SK-MEL-5 (cell line): ENCODE results near the gene HSD11B2. TPM values are rescaled to one million over a fixed set of nuclear protein-coding genes. Genes with fewer than 3 reads are reported as not detected.
A peak's percentile ranks its signal among the peaks of the same experiment; 100 is the strongest.

Source experiments
- DNase-seq: peaks from one replicate; pipeline ENCODE4 v3.0.0-alpha.2; 2016; ENCODE audit warnings: low read depth, low spot score
- in situ Hi-C: cut with HindIII; loops from 2 replicates; pipeline ENCODE4 v1.10.0; 2016; ENCODE audit warnings: low sequenced_read_pairs, high pct_unique_total_duplicates, low pct_unique_long_range_greater_than_20kb
- polyA plus RNA-seq, 2 experiments: library from polyadenylated mRNA; depleted of rRNA; stranded (reverse); fragments of >200 nt; gene quantifications; 2 replicates each; pipeline ENCODE4 v1.2.3, GENCODE V29; 2015
- total RNA-seq: library from RNA; depleted of rRNA; stranded (reverse); fragments of >200 nt; shearing (Covaris generic); gene quantifications from 2 replicates; pipeline ENCODE4 v1.2.3, GENCODE V29; 2014; rRNA removed

The HSD11B2 gene
- total RNA-seq: 0.32 TPM in 1 of 2 replicates, not detected in the other
- 0.36 and 0.79 TPM in 2 replicates for polyA plus RNA-seq (2015; cell fraction: cytosol; rRNA removed)
- 0.16 and 1.6 TPM in 2 replicates for polyA plus RNA-seq (2015; cell fraction: nucleus; rRNA removed)

DNA sequence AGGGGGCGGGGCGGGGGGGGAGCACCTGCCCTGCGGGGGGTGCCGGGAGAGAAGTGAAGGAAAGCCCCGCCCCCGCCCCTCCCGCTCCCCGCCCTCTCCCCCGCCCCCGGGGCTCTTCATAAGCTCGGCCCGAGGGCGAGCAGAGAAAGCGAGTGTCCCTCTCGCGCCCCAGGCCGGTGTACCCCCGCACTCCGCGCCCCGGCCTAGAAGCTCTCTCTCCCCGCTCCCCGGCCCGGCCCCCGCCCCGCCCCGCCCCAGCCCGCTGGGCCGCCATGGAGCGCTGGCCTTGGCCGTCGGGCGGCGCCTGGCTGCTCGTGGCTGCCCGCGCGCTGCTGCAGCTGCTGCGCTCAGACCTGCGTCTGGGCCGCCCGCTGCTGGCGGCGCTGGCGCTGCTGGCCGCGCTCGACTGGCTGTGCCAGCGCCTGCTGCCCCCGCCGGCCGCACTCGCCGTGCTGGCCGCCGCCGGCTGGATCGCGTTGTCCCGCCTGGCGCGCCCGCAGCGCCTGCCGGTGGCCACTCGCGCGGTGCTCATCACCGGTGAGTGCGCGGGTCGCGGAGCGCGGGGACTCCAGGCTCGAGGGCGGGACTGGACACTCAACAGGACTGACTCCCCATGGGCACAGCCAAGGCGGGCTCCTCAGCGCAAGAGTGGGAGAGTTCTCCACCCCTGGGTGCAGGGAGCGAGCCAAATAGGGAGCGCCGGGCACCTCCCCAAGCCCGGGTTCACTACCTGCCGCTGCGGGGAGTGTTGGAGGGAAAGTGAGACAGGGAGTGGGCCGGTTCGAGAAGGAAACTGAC is at the start of gene HSD11B2:
Gene HSD11B2, plus strand, starts transcription at position 145 of the 798 bp plus-strand sequence. Its CDS starts 128 bp downstream, at position 273.
- in situ Hi-C loops: no loop called here
- DNase-seq: peak; percentile 34

DNA sequence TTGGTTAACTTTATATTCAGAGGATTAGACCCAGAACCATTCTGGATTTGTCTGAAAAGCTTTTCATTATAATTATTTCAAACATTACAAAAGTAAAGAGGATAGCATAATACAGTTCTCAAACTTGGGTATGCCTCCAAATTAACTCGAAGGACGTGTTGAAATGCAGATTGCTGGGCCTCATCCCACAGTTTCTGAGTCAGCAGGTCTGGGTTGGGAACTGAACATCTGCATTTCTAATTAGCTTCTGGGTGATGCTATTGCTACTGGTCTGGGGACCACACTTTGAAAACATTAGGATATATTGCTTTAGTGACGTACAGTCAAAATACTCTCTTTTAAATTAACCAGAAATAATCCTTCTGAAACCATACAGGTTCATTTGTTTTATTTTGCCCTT is 47.6 kb upstream of the HSD11B2 start:
- DNase-seq: no peak
- in situ Hi-C loops: no loop called here

DNA sequence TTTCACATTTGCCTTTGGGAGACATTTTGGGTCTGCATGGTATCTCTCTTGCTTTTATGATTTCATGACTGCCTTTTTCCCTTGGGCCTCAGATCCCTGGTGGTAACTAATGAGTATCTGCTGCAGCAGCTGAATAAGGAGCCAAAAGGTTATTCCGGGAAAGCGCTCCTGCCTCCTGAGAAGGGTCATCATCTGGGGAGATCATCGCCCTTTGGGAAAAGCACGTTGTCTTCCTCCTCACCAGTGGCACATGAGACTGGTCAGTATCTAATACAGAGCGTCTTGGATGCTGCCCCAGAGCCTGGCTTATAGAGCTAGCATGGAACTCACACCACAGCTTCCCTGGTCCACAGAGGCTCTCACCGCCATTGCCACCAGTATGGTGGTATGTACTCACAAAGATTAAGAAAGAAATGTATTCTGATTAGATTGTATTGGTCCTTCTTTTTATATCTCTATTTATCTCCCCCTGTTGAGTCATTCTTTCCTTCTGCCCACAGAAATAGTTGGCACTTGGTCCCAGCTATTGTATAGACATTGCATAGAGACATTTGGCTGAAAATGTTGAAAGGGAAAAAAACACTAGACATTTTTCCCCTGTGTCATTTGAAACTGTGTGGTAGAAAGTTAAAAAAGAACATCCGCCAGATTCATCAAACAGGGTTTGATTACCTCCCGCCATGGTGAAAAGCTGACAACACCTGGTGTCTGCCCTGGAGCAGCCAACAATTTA is 46.0 kb upstream of the HSD11B2 start:
- no peak for DNase-seq
- in situ Hi-C loops: no loop called here

DNA sequence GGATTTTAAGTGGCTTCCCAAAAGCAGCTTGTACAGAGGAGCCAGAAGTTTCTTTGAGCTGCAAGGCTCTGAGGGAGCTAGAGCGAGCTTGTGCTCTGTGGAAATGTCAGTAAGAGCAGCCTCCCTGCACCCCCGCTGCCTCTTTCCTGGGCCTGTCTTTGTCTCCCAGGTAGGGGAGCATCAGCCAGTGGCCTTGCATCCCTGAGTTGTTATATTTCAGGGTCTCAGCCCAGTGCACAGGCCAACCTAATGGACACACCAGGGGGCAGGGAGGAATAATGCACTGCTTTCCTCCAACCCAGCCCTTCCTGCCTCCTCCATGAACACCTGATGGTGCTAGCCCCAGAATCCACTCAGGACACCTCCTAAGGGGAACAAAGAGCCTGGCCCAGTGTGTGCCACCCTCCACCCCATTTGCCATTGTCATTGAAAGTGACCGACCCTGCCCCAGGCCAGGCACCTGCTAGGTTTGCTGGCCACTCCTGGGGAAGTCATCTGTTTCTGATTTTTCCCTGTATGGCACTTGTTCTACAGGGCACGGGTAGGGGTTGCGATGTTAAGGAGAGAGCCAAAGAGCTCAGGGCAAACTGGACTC is 44.0 kb upstream of the HSD11B2 start:
- no peak for DNase-seq
- in situ Hi-C loops: no loop called here

DNA sequence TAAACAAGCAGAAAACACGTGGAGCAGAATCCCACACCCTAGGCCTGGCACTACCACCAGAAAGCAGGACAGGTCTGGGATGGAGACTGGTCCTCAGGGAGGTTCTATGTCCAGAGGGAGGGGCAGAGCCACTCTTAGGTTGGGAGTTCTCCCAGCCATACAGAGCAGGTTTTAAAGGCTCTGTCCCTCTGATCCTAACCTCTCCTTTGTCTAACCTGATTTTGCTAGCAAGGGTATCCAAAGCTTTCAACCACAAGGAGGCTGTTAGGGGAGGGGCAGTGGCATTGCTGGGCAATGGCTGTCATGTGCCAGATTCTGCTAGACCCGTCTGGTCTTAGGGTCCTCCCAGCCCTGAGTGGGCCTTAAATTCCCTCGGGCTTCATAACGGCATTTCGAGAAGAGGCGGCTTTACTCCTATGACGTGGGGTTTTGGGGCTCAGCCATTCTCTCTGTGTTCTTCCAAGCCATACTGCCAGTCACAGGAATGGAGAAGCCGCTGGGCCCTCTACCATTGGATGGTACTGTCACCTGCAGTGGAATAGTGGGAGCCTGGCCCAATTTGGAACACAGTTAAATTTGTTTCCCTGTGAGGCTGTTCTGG is 43.3 kb upstream of the HSD11B2 start:
- in situ Hi-C loops: no loop called here
- no peak for DNase-seq

DNA sequence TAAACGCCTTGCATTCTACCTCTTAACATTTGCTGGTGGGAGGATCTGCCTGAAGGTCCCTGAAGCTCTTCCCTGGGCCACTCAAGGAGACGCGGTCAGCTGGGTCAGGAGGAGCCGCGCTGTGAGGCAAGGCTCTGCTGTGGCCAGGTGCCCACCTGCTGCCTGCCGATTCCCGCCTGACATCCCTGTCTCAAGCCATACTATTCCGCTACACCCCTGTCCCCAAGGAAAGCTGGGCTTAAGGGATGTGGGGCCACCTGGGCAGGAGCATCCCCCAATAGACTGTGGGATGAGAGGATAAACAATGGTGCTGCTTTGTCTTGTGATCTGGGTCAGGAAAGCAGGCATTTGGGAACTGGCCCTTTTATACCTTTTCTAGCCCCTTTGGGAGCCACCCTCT is 42.7 kb upstream of the HSD11B2 start:
- DNase-seq: no peak
- in situ Hi-C loops: no loop called here

DNA sequence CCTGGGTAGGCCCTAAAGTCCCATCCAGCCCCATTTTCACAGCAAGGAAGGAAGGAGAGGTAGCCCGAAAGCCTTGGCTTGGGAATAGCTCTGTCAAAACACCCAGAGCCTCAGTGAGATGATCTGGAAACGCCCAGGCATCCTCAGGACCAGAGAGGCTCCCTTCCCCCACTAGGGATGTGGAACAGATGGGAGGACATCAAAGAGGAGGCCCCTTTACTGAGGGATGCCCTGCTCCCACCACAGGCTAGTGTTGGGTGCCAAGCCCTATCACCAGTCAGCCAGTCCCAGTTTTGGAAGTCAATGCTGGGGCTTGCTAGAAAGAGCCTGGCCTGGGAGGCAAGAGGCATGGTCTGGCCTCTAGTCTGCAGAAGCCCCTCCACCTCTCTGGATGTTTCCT is 42.3 kb upstream of the HSD11B2 start:
- in situ Hi-C loops: no loop called here
- DNase-seq: no peak

DNA sequence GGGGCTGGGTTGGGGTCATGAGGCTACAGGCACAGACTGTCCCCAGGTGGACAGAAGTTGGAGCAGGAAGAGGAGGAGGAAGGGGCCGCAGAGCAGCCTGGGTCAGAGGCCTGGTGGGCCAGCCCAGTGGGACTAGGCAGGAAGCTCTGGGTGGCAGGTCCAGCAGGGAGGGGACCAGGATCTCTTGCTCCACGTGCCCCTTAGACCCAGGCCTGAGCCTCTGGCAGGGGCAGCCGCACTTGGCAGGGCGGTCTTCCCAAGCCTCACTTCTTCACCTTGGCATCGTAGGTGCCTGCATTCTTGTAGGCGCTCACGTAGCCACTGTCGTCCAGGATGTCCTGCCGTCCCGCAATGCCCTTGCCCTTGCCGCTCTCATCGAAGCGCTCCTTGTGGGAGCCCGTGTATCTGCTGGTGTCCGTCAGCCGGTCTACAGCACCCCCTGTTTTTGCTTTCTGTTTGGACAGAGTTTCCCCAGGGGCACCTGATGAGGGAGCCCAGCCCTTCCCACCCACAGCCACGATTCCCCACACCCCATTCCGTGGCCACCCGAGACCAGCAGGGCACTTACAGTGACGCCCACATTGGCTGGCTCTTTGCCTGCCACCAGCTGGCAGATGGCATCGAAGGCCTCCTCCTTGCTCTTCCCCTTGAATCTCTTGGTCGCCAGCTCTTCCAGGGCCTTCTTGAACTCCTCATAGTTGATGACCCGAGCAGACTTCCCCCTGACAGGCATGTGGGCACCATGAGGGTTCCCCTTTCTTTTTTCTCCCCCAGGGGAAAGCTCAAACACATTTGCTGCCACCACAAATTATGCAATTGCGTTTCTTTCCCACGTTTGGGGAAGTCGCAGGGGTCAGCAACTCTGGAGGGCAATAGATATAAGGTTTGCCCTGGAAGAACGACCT is 40.8 kb upstream of the HSD11B2 start:
- no peak for DNase-seq
- in situ Hi-C loops: no loop called here

DNA sequence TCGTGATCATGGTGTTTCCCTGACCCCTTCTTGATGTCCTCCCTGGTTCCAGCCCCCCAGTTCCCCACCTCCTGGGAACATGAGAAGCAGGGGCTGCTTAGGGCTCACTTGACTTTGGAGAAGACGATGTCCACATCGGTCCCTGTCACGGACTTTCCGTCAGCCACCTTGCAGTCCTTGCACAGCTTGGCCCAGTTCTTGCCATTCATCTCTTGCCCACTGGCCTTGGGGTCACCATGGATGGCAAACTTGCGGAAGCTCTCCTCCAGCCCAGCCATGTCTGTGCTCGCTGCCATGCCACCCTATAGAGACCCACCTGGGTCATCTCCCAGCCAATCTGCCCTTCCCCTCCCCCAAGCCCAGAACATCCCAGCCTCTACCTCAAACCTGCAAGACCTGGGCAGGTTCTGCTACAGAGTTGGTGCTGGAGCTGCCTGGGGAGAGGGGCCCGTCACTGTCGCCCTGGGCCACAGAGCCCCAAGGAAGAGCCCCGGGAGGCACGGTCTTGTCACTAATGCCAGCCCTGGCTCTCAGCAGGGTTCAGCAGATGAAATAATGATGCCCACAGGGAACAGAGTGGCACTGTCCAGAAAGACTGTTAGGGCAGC is 40.0 kb upstream of the HSD11B2 start:
- in situ Hi-C loops: no loop called here

DNA sequence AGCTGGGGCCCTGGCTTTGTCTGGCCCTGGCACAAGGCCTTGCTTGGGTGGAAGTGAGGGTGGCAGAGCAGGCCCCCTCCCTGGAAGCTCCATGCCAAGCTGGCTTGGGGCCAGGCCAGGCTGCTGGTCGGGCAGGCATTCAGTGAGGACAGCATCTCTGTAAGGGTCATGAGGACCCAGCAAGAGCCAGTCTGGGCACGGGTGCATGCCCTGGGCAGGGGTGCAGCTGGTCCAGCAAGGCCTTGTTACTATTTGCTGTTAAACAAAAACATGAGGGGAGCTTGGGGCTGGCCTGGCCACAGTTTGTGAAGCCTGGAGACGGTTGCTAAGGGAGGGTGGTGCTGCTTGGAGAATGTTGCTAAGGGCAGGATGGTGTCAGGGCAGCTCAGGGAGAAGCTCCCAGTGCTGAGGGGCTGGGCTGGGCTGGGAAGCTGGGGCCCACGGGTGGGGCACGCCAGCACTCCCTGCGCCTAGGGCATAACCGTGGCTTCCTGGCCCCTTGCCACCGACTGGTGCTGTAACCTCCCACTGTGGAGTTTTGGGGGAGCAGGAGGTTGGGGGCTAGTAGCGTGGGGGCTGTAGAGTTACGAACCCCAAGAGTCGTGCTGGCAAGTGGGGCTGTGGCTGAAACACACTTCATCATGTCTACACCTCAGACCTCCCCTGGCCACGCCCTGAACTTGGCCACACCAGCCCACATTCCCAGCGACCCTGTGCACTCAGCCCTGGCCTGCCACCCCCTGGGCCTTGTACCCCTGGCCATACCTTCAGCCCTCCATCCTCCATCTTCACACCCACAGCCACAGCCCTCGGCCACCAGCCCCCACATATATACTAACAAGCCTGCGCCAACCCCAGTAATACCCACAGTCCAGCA is 39.3 kb upstream of the HSD11B2 start:
- no peak for DNase-seq
- in situ Hi-C loops: no loop called here

More for the DNA sequence above, 40.0 kb upstream of the HSD11B2 start:
- DNase-seq: no peak

DNA sequence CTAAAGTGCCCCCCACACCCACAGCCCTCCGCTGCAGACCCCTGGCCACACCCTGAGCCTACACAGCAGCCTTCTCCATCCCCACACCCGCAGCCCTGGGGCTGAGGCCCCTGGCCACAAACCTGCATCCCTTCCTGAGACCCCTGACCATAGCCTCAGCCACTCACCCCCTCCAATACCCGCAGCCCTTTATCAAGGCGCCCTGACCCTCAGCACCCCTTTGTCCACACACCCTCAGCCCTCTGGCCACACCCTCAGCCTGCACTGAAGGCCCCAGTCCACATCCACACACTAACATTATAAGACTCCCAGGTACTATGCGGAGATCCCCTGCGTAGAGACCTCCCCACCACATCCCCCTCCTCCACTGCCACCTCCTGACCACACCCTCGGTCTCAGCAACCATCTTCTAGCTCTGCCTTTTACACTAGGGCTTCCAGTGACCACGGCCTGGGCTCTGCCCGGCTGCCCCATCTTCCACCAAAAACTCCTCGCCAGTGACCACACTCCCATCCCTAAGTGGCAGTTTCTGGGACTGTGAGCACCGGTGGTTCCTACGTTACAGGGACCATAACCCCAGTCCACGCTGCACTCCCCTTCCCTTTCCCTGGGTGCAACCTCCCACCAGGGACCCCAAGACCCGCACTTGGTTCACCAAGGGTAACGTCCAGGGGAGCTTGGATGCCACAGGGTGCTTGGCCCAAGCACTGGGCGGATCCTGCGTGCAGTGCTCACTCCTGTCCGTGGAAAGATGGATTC is 38.4 kb upstream of the HSD11B2 start:
- in situ Hi-C loops: no loop called here
- DNase-seq: no peak

DNA sequence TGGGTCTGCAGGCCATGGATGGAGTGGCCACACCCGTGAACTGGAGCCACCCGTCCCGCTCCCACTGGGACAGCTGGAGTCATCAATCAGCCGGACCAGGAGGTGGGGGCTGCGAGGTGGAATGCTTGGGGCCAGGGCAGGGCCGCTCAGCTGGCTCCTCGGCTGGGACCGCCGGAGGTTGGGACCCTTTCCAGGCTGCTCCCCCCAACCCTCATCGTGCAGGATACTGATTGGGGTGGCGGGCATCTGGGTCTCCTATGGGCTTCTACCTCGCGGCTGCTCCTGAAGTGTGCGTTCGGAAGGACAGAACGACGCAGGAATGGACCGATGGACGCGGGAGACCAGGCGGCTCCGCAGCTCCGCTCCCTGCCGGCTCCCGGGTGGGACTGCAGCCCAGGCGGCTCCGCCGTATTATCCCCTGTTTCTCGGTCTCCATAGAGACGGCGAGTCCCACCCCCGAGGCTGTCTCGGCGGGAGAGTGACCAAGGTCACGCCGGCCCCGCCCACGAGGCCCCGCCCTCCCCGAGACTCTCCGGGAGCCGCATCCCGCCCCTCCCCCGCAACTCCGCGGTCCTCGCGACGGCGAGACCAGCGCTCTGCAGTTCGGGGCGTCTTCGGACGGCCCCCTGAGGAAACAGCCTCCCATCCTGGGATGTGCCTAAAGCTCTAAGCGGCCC is 37.7 kb upstream of the HSD11B2 start, which contains the start of gene TPPP3:
Gene TPPP3, minus strand, starts transcription at position 388 of the 677 bp plus-strand sequence. CDS start 2,387 bp downstream, outside the sequence.
- DNase-seq: peak; percentile 74
- in situ Hi-C loops: no loop called here

DNA sequence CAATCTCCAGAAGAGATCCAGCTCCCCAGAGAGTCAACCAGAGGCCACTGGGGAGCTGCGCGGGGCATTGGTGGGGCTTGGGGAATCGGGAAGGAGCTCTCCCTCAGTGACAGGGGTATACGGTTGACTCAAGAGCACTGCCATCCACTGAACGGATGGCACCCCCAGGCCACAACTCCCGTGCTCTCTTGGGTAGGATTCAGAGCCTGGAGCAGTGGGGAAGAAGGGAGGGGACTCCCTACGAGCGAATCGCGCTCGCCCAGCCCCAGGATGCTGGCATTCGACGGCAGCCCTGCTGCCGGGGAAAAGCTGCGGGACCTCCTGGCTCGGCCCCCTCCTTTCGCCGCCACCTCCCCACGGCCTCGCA is 37.1 kb upstream of the HSD11B2 start:
- in situ Hi-C loops: no loop called here
- no peak for DNase-seq

DNA sequence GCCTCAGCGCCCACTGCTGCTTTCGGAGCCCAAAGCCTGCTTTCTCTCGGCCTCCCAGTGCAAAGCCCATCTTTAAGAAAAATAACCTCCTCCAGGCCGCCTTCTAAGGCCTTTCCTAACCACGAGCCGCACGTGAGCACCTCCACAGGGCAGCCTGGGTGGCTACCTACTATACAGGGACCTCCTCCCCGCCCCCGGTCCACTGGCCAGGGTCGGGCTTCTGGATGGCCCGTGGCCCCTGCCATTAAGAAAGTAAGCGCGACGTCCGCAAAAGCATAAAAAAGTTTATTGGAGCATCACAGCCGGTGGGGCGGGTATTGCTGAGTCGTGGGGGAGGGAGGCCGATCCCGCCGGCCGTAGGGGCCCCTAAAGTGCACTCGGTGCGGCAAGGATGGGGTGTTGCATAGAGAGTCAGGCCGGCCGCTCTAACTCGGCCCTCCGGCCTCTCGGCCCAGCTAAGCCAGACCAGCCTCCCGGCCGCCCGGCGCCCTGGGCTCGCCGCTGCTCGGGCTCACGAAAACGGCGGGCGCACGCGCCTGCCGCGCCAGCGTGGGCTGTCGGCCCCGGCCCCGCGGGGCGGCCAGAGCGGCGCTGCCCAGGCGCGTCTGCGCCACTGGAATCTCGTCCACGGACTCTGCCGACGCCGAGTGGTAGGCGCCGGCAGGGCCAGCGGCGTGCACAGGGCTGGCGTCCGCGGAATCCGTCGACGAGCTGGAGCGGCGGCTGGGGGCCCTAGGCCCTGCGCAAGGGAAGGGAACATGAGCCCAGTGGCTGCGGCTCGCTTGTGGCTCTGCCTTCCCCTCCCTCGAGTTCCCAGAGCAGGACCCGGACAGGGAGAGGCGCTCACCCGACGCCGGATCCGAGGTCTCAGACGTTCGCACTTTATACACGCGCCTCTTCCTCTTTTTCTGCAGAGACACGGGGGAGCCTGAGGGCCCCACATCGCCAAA is 36.5 kb upstream of the HSD11B2 start:
- DNase-seq: no peak
- in situ Hi-C loops: no loop called here
